ENCODE measurements around the gene NKX6-2. TPM values are rescaled to one million over a fixed set of nuclear protein-coding genes. Genes with fewer than 3 reads are reported as not detected.

Gene NKX6-2
- total RNA-seq, 1 donor from 2014 or later = 2.6 TPM

DNA sequence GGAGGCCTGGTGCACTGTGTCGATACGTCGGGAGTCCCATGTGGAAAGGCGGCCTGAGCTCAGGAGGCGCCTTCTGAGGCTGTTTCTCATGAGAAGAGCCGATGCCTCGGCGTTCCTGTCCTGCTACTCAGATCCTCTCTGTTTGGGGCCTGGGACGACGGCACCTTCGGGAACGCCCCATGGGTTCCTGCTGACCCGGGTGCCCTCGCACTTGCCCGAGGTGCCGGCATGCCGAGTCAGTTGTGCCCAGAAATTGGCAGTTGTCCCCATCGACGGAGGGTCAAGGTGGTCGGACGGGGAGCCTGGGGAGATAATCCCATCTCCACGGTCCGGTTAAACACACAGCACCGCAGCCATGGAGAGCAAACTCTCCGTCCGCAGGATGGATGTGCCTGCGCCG is 33.0 kb downstream of the NKX6-2 start:
- DNase-seq (ENCODE audit: low read depth) = no peak
- H3K27me3 ChIP-seq (ENCODE audit: control insufficient read depth, insufficient read depth, low read length) = no peaks in the 10 kb centered on the region
- no peak overlapping the region for H3K4me3 ChIP-seq (ENCODE audit: low read depth, low read length)
- TF ChIP-seq, protein P1, sequence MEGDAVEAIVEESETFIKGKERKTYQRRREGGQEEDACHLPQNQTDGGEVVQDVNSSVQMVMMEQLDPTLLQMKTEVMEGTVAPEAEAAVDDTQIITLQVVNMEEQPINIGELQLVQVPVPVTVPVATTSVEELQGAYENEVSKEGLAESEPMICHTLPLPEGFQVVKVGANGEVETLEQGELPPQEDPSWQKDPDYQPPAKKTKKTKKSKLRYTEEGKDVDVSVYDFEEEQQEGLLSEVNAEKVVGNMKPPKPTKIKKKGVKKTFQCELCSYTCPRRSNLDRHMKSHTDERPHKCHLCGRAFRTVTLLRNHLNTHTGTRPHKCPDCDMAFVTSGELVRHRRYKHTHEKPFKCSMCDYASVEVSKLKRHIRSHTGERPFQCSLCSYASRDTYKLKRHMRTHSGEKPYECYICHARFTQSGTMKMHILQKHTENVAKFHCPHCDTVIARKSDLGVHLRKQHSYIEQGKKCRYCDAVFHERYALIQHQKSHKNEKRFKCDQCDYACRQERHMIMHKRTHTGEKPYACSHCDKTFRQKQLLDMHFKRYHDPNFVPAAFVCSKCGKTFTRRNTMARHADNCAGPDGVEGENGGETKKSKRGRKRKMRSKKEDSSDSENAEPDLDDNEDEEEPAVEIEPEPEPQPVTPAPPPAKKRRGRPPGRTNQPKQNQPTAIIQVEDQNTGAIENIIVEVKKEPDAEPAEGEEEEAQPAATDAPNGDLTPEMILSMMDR (IDR thresholded peaks at IDR 0.05; ENCODE audit: insufficient read depth, low read length, poor library complexity, severe bottlenecking) = no peak
- no peaks in the 10 kb centered on the region for H3K36me3 ChIP-seq (ENCODE audit: control insufficient read depth, insufficient read depth, low read length)

DNA sequence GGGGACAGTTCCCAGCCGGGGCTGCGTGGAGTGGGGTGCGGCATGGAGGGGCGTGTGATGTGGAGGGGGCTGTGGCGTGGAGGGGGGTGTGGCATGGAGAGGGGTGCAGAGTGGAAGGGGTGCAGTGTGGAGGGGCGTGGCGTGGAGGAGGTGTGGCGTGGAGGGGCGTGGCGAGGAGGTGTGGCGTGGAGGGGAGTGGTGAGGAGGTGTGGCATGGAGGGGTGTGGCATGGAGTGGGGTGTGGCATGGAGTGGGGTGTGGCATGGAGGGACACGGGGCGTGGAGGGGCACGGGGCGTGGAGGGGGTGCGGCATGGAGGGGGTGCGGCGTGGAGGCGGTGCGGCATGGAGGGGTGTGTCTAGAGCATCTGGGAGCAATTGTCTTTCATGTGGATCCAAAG is 33.6 kb downstream of the NKX6-2 start:
- no peaks in the 10 kb centered on the region for H3K36me3 ChIP-seq (ENCODE audit: control insufficient read depth, insufficient read depth, low read length)
- DNase-seq (ENCODE audit: low read depth) = no peak
- H3K4me3 ChIP-seq (ENCODE audit: low read depth, low read length) = no peak overlapping the region
- H3K27me3 ChIP-seq (ENCODE audit: control insufficient read depth, insufficient read depth, low read length) = no peaks in the 10 kb centered on the region
- TF ChIP-seq, protein P1 (IDR thresholded peaks at IDR 0.05; ENCODE audit: insufficient read depth, low read length, poor library complexity, severe bottlenecking) = no peak

DNA sequence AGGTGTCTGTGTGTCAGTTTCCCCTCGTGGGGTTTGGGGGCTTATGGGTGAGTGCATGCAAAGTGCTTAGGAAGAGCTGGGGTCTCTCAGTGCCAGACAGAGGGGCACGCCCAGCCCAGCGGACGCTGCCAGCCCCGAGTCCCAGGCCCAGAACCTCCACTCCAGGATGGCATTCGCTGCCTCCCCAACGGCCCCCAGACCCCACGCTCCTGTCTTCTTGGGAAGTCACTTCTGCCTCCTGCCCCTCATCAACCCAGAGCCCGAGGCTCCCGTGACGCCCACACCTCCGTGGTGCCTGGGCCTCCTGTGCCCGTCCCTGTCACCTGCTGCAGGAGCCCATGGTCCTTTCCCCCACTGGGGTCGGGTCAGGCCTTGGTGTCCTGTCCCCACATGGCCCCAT is 35.0 kb downstream of the NKX6-2 start:
- no peak overlapping the region for H3K4me3 ChIP-seq (ENCODE audit: low read depth, low read length)
- H3K36me3 ChIP-seq (ENCODE audit: control insufficient read depth, insufficient read depth, low read length) = no peaks in the 10 kb centered on the region
- no peaks in the 10 kb centered on the region for H3K27me3 ChIP-seq (ENCODE audit: control insufficient read depth, insufficient read depth, low read length)
- DNase-seq (ENCODE audit: low read depth) = no peak
- TF ChIP-seq, protein P1 (IDR thresholded peaks at IDR 0.05; ENCODE audit: insufficient read depth, low read length, poor library complexity, severe bottlenecking) = no peak

DNA sequence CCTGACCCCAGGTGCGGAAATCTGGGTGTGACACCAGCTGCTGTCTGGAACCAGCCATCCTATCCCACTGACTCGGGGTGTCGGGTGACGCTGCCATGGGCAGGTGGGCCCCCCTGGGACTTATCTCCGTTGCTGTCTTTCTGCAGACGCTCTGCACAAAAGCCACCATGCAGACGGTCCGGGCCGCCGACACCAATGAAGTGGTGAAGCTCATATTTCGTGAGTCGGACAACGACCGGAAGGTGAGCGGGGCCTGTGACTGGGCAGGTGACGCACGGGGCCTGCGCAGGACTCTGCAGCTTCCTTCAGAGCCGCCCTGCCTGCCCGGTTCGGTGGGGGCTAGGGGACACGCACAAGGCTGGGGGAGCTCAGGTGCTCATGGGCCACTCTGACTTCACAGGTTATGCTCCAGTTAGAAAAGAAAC is 36.6 kb downstream of the NKX6-2 start:
- H3K27me3 ChIP-seq (ENCODE audit: control insufficient read depth, insufficient read depth, low read length) = no peaks in the 10 kb centered on the region
- no peaks in the 10 kb centered on the region for H3K36me3 ChIP-seq (ENCODE audit: control insufficient read depth, insufficient read depth, low read length)
- TF ChIP-seq, protein P1 (IDR thresholded peaks at IDR 0.05; ENCODE audit: insufficient read depth, low read length, poor library complexity, severe bottlenecking) = no peak
- DNase-seq (ENCODE audit: low read depth) = no peak
- H3K4me3 ChIP-seq (ENCODE audit: low read depth, low read length) = no peak overlapping the region

DNA sequence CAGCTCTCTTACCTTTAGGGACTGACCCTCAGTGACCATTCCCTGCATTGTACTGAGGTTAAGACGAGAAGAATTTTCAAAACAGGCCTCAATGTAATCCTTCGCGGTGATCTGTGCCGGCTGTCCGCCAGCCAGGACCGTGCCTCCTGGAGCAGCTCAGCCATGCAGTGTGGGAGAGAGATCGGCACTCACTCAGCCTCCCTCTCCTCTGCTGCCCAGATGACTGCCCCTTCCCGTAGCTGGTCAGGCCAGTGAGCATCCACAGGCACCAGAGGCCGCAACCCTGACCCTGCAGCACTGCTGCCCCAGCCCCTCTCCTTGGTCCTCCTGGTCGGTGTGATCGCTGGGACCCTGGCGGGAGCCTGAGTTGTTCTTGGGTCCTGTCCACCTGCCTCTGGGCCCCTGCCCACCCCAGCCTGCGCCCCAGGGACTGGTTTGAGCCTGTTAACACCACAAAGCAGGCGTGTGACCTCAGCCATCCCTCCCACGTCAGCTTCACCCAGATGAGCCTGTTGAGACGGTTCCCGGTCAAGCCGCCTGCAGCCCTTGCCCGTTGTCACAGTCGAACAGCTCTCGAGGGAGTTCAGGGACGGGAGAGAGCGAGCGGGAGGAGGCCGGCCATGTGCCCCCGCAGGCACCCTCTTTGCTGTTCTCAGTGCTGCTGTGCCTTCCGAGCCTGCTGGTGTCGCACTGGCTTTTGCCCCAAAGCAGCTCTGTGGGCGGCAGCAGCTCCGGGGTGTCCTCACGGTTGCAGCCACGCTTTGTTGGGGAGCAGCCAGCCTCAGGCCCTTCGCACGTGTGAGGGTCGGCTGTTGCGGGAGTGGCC is 37.2 kb downstream of the NKX6-2 start:
- Histone ChIP-seq H3K27me3 (ENCODE audit: control insufficient read depth, insufficient read depth, low read length) (no peaks in the 10 kb centered on the region), H3K36me3 (ENCODE audit: control insufficient read depth, insufficient read depth, low read length) (no peaks in the 10 kb centered on the region), H3K4me3 (ENCODE audit: low read depth, low read length) (no peak overlapping the region)
- TF ChIP-seq, protein P1 (IDR thresholded peaks at IDR 0.05; ENCODE audit: insufficient read depth, low read length, poor library complexity, severe bottlenecking) = no peak
- no peak for DNase-seq (ENCODE audit: low read depth)

DNA sequence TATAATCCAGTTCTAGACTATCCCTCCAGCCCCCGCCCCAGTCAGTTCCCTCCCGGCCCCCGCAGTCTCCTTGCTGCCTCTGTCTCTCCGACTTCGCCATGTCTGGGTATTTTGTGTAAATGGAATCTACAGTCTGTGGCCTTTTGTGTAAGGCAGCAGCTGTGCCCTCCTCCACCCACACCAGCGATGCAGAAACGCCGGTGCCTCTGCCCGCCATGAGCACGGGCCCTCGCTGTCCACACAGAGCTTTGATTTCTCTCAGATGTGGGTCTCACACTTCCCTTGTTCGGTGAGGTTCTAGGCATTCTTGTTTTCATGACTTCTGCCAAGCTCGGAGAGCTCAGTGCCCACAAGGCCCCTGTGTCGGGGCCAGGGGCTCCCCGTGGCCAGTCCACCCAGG is 37.8 kb downstream of the NKX6-2 start:
- Histone ChIP-seq H3K36me3 (ENCODE audit: control insufficient read depth, insufficient read depth, low read length) (no peaks in the 10 kb centered on the region), H3K4me3 (ENCODE audit: low read depth, low read length) (no peak overlapping the region), H3K27me3 (ENCODE audit: control insufficient read depth, insufficient read depth, low read length) (no peaks in the 10 kb centered on the region)
- no peak for DNase-seq (ENCODE audit: low read depth)
- TF ChIP-seq, protein P1 (IDR thresholded peaks at IDR 0.05; ENCODE audit: insufficient read depth, low read length, poor library complexity, severe bottlenecking) = no peak

All from kidney epithelial cell (primary cell).